GM06990 (cell line): Measurements from ENCODE around the gene SLC4A1AP.

Experiments used
- DNase-seq: peaks from one replicate; pipeline ENCODE4 v3.0.0-alpha.2; 2011; ENCODE audit not compliant: insufficient read length; ENCODE audit errors: extremely low read depth
- H3K27me3 ChIP-seq: replicated peaks from 2 replicates; pipeline ENCODE4 v1.6.0; 2011; ENCODE audit warnings: low read length; ENCODE audit not compliant: control insufficient read depth, insufficient read depth
- H3K36me3 ChIP-seq: 2 replicates; pipeline ENCODE4 v1.5.1; 2011; ENCODE audit warnings: low read length; ENCODE audit not compliant: control insufficient read depth, insufficient read depth
- H3K4me3 ChIP-seq: replicated peaks from 2 replicates; pipeline ENCODE4 v1.5.1; 2011; ENCODE audit warnings: low read depth, mild to moderate bottlenecking, control low read depth, low read length
- TF ChIP-seq, protein P1 (sequence below): IDR thresholded peaks from 2 replicates; pipeline ENCODE4 v1.5.1; 2011; ENCODE audit warnings: low read length, control low read depth, mild to moderate bottlenecking, inconsistent platforms; ENCODE audit not compliant: insufficient read depth, poor library complexity, severe bottlenecking

Gene SLC4A1AP

DNA sequence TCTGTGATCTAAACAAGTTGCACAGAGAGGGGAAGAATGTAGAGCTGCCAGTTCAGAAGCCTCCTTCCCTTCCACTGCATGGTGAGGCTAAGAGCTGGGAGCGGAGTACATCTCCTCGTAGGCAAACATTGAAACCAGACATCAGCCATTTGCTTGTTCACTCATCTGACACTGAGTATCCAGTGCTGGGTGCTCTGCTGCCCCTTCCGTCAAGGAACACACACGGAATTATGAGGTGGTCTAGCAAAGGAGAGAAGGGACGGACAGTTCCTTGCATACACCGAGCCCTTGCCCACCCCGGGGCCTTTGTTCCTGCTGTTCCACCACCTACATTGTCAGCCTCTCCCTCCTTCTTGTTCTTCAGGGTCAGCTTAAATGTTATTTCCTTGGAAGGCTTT is 44.6 kb downstream of the SLC4A1AP start:
- H3K27me3 ChIP-seq = no peaks in the 10 kb centered on the region
- H3K36me3 ChIP-seq = no peaks in the 10 kb centered on the region
- TF ChIP-seq, protein P1, sequence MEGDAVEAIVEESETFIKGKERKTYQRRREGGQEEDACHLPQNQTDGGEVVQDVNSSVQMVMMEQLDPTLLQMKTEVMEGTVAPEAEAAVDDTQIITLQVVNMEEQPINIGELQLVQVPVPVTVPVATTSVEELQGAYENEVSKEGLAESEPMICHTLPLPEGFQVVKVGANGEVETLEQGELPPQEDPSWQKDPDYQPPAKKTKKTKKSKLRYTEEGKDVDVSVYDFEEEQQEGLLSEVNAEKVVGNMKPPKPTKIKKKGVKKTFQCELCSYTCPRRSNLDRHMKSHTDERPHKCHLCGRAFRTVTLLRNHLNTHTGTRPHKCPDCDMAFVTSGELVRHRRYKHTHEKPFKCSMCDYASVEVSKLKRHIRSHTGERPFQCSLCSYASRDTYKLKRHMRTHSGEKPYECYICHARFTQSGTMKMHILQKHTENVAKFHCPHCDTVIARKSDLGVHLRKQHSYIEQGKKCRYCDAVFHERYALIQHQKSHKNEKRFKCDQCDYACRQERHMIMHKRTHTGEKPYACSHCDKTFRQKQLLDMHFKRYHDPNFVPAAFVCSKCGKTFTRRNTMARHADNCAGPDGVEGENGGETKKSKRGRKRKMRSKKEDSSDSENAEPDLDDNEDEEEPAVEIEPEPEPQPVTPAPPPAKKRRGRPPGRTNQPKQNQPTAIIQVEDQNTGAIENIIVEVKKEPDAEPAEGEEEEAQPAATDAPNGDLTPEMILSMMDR = no peak
- H3K4me3 ChIP-seq = no peak overlapping the region
- no peak for DNase-seq

DNA sequence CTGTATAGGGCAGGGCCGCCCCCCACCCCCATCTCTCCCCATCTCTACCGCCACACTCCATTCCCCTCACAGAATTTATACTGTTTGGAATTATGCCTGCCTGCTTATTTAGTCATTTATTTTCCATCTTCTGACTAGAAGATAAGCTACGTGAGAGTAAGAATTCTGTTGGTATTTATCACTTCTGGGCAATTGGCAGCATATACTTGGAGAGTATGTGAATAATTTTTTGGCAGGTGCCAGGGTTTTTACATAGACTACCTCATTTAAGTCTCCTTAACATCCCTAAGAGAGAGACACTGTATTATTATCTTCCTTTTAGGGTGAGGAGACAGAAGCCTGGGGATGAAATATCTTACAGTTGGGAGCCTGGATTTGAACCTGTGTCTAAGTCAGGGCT is 45.0 kb downstream of the SLC4A1AP start:
- no peak for DNase-seq
- Histone ChIP-seq H3K36me3 (no peaks in the 10 kb centered on the region), H3K4me3 (no peak overlapping the region), H3K27me3 (no peaks in the 10 kb centered on the region)
- TF ChIP-seq, protein P1 = no peak

DNA sequence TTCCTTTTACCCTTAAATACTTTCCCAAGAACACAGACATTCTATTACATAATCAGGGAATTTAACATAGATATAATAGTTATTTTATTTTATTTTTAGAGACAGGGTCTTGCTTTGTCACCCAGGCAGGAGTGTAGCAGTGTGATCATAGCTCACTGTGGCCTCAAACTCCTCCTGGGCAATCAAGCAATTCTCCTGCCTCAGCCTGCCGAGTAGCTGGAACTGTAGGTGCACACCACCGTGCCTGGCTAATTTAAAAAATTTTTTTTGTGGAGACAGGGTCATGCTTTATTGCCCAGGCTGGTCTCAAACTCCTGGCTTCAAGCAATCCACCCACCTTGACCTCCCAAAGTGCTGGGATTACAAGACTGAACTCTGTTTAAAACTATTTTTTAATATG is 45.6 kb downstream of the SLC4A1AP start:
- H3K27me3 ChIP-seq = no peaks in the 10 kb centered on the region
- TF ChIP-seq, protein P1 = no peak
- no peak overlapping the region for H3K4me3 ChIP-seq
- no peaks in the 10 kb centered on the region for H3K36me3 ChIP-seq
- DNase-seq = no peak

DNA sequence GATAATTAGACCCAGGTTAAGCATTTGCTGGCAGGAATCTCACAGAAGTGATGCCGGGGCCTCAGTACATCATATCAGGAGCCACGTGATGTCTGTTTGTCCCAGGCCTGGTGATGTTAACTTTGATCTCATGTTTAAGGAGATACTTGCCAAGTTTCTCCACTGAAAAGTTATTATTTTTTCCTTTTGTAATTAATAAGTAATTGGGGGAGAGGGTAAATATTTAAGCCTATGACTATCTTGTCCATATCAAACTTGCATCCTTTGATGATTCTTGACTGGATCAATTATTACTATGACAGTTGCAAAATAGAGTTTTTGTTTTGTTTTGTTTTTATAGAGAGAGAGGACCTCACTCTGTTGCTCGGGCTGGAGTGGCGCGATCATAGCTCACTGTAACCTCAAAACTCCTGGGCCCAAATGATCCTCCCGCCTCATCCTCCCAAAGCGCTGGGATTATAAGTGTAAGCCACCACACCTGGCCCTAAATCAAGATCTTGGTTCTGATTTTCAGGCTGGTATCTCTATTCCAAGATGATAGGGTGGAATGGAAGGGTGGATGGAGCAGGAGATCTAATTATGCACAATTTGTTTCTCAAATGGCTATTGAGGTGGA is 46.4 kb downstream of the SLC4A1AP start:
- Histone ChIP-seq H3K4me3 (no peak overlapping the region), H3K27me3 (no peaks in the 10 kb centered on the region), H3K36me3 (no peaks in the 10 kb centered on the region)
- no peak for DNase-seq
- TF ChIP-seq, protein P1 = no peak

DNA sequence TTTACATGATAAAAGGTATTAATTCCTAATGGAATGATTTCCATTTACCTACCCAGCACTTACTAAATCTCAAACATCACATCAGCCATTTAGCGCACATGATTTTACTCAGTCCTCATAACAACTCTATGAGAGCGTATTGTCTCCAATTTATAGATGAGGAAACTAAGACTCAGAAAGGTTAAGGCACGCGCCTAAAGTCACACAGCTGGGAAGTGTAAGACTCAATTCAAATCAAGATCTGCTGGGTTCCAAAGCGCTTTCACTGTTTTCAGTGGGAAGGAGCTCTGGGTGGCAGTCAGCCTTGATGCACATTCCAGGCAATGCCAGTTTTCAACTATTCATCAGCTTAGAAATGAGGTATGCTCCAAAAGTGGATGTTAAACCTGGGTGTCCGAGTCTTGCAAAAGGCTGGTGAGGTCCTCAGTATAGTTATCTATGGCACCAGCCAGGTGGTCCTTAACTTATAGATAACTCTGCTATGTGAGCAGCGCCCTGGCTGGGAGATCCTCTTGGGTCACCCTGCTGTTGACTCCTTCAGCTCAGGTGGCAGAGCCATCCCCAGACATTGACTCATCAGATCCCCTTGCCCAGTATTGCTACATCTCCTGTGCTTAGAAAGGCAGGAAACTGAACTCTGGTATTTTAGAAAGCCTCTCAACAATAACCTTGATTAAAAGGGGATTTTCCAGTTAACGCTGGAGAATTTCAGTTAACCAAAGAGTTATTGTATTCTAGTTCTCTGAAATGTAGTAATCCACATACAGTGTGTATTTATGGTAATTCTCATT is 47.1 kb downstream of the SLC4A1AP start:
- TF ChIP-seq, protein P1 = no peak
- no peaks in the 10 kb centered on the region for H3K36me3 ChIP-seq
- DNase-seq = no peak

DNA sequence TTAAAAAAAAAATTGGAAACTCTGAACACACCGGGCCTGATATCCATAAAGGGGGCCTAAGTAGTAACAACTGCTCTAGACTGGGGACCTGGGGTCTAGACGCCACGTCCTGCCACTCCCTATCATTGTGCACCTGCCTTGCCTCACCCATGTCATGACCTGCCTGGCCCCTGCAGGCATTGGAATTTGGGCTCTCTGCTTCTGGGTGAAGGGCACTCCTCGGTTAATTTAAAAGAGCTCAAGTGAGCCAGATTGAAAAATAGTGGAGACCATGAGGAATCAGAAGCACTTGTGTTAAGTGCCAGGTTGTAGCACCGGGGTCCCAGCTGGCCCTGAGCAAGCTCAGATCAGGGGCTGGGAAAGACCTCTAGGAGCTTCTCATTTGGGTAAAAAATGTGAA is 48.1 kb downstream of the SLC4A1AP start:
- H3K4me3 ChIP-seq = no peak overlapping the region
- H3K27me3 ChIP-seq = no peaks in the 10 kb centered on the region
- no peaks in the 10 kb centered on the region for H3K36me3 ChIP-seq
- TF ChIP-seq, protein P1 = no peak
- DNase-seq = no peak

More for the DNA sequence above, 47.1 kb downstream of the SLC4A1AP start:
- Histone ChIP-seq H3K4me3 (no peak overlapping the region), H3K27me3 (no peaks in the 10 kb centered on the region)
